Common myeloid progenitor, CD34-positive (primary cell): ENCODE data around the gene PIP4K2B. TPM values are rescaled to one million over a fixed set of nuclear protein-coding genes. Genes with fewer than 3 reads are reported as not detected.
A peak's percentile ranks its signal among the peaks of the same experiment; 100 is the strongest.

Experiments
- CTCF ChIA-PET: fragments of 350-600 bp; sonication (Branson Sonifier 250); formaldehyde crosslinking; loops from one replicate; lab custom pipeline; 2021; ENCODE audit warnings: antibody characterized with exemption; lab: Charles Lee
- POLR2A ChIA-PET: fragments of 350-600 bp; sonication (Branson Sonifier 250); formaldehyde crosslinking; loops from one replicate; lab custom pipeline; 2021; ENCODE audit warnings: antibody characterized with exemption; lab: Charles Lee
- DNase-seq, 3 donors: peaks; one replicate each; pipeline versions ENCODE4 v3.0.0 to v3.0.0-alpha.2; 2013
- H3K27ac ChIP-seq, 2 experiments: 1 replicate in 1 of 2; 2 replicates in 1 of 2; pipeline ENCODE4 v1.7.0; 2013; ENCODE audit warnings: inconsistent platforms in 2 of 2, low read length in 2 of 2, mild to moderate bottlenecking in 2 of 2, low read depth in 1 of 2, moderate library complexity in 1 of 2; ENCODE audit not compliant: severe bottlenecking in 2 of 2, insufficient read depth in 1 of 2, poor library complexity in 1 of 2
- H3K27me3 ChIP-seq, 5 experiments: replicated peaks in 2 of 5; 1 replicate in 3 of 5; 2 replicates in 2 of 5; pipeline versions ENCODE4 v1.6.1 to v1.7.0; 2013; ENCODE audit warnings: low read length in 4 of 5, mild to moderate bottlenecking in 2 of 5, moderate library complexity in 2 of 5, inconsistent platforms in 1 of 5; ENCODE audit not compliant: insufficient read depth in 5 of 5, control insufficient read depth in 4 of 5
- H3K36me3 ChIP-seq, 4 experiments: 1 replicate in 2 of 4; 2 replicates in 2 of 4; pipeline versions ENCODE4 v1.6.1 to v1.7.0; 2013; ENCODE audit warnings: low read length in 3 of 4, control low read depth in 1 of 4, mild to moderate bottlenecking in 1 of 4; ENCODE audit not compliant: control insufficient read depth in 4 of 4, insufficient read depth in 4 of 4
- H3K4me1 ChIP-seq, 4 experiments: 1 replicate in 3 of 4; 2 replicates in 1 of 4; pipeline versions ENCODE4 v1.6.1 to v1.7.1; 2013; ENCODE audit warnings: low read length in 3 of 4, mild to moderate bottlenecking in 3 of 4, control low read depth in 1 of 4, inconsistent platforms in 1 of 4, moderate library complexity in 1 of 4; ENCODE audit not compliant: control insufficient read depth in 4 of 4, insufficient read depth in 4 of 4; ENCODE audit errors: control extremely low read depth in 1 of 4
- H3K4me3 ChIP-seq, 7 experiments: 1 replicate in 4 of 7; 2 replicates in 3 of 7; pipeline versions ENCODE4 v1.5.1 to v1.7.0; 2013; ENCODE audit warnings: mild to moderate bottlenecking in 7 of 7, low read length in 6 of 7, moderate library complexity in 6 of 7, inconsistent platforms in 2 of 7, low read depth in 2 of 7, control low read depth in 1 of 7; ENCODE audit not compliant: insufficient read depth in 4 of 7, control insufficient read depth in 1 of 7; ENCODE audit errors: extremely low read depth in 1 of 7
- H3K9me3 ChIP-seq, 5 experiments: 1 replicate in 4 of 5; 2 replicates in 1 of 5; pipeline versions ENCODE4 v1.6.1 to v1.7.1; 2013; ENCODE audit warnings: low read length in 4 of 5, mild to moderate bottlenecking in 2 of 5, inconsistent platforms in 1 of 5, low read depth in 1 of 5, moderate library complexity in 1 of 5; ENCODE audit not compliant: control insufficient read depth in 4 of 5, insufficient read depth in 2 of 5; ENCODE audit errors: control extremely low read depth in 1 of 5
- WGBS: methylation state at CpG from one replicate; pipeline ENCODE4 v1.1.5; 2013; ENCODE audit not compliant: insufficient coverage; 5-methylcytosine and 5-hydroxymethylcytosine counted together
- polyA plus RNA-seq: library from polyadenylated mRNA; unstranded; fragments of 120-200 nt; gene quantifications from one replicate; pipeline ENCODE4 v1.2.1, GENCODE V29; 2013

Gene PIP4K2B
- polyA plus RNA-seq, result 40.8 TPM

- POLR2A ChIA-PET, result interaction anchor here (0.5 to 1.5 kb wide), 4 partner anchors 45 to 68 kb away, joined by 3 to 5 read pairs (median 4); partner anchors contain the start of genes PSMB3 and RPL23
- peak within 1 kb of the TSS; percentile 72 to 91 (median 83) for H3K4me3 ChIP-seq
Measured at GRCh38 chr17:38799501-38800236, at the start of gene PIP4K2B. Gene PIP4K2B, minus strand, starts transcription at chr17:38799556. Its CDS starts 132 bp downstream, at chr17:38799424.

DNA sequence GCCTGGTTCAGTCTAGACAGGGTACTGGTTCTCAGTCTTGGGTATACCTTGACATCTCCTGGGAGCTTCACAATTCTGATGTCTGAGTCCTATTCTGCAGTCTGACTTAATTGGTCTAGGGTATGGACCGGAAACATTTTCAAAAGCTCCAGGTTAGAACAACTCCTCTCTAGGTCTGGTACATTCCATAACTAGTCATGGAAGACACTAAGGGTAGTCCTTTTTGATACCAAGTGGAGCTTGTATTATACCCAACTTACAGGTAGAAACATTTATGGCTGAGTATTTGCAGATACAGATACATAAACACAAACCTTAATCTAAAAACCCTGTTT, 49.2 kb upstream of the PIP4K2B start:
- DNase-seq, result no peak
- H3K4me1 ChIP-seq, result peaks cover 19 to 25% (median 22%) of the 10 kb centered on the region in 4 experiments

More at GRCh38 chr17:38799501-38800236, at the start of gene PIP4K2B:
- no peaks in the 10 kb centered on the region for H3K9me3 ChIP-seq
- DNase-seq, result peak; percentile 95 to 98 (median 98)
- 0% methylated on average over 29 of the region's 76 CpGs for WGBS
- no peaks in the 10 kb centered on the region for H3K27me3 ChIP-seq
- peaks cover 7 to 50% (median 39%) of the 10 kb centered on the region in 4 experiments for H3K36me3 ChIP-seq
- H3K4me1 ChIP-seq, result peaks cover 16 to 30% (median 28%) of the 10 kb centered on the region in 4 experiments
- CTCF ChIA-PET, result interaction anchor here (0.5 kb wide), 1 partner anchor 456 kb away, joined by 3 read pairs; no protein-coding TSS in a partner anchor
- peak within 1 kb of the TSS; percentile 78 to 87 for H3K27ac ChIP-seq

DNA sequence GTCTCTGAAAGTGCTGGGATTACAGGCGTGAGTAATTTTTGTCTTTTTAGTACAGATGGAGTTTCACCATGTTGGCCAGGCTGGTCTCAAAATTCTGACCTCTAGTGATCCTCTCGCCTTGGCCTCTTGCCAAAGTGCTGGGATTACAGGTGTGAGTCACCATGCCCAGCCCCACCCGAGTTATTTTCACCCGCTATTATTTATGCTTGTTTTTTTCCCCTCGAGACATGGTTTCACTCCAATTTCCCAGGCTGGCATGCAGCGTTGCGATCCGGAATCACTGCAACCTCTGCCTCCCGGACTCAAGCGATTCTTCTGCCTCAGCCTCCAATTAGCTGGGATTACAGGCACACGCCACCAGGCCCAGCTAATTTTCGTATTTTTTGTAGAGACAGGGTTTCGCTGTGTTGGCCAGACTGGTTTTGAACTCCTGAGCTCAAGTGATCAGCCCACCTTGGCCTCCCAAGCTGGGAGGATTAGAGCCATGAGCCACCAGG, 45.0 kb upstream of the PIP4K2B start:
- ChIA-PET CTCF (no interaction called here), POLR2A (interaction anchor here (0.6 to 1.2 kb wide), 3 partner anchors 10 to 76 kb away, joined by 3 to 5 read pairs (median 4); partner anchors contain the start of gene RPL23)
- 92% methylated on average over 12 of the region's 13 CpGs for WGBS
- Histone ChIP-seq H3K36me3 (peaks cover 8 to 24% (median 19%) of the 10 kb centered on the region in 4 experiments), H3K27me3 (no peaks in the 10 kb centered on the region), H3K4me3 (no peak overlapping the region), H3K4me1 (peaks cover 0 to 2% (median 0%) of the 10 kb centered on the region in 4 experiments), H3K9me3 (no peaks in the 10 kb centered on the region), H3K27ac (no peak overlapping the region)
- no peak for DNase-seq

More for the DNA sequence above, 49.2 kb upstream of the PIP4K2B start:
- ChIA-PET POLR2A (interaction anchor here (0.6 kb wide), 1 partner anchor 487 kb away, joined by 3 read pairs; no protein-coding TSS in a partner anchor), CTCF (no interaction called here)
- H3K4me3 ChIP-seq, result no peak overlapping the region
- H3K36me3 ChIP-seq, result peaks cover 21 to 58% (median 42%) of the 10 kb centered on the region in 4 experiments
- no peaks in the 10 kb centered on the region for H3K27me3 ChIP-seq
- H3K9me3 ChIP-seq, result no peaks in the 10 kb centered on the region
- 100% methylated on average over 1 of the region's 1 CpG for WGBS
- no peak overlapping the region for H3K27ac ChIP-seq

DNA sequence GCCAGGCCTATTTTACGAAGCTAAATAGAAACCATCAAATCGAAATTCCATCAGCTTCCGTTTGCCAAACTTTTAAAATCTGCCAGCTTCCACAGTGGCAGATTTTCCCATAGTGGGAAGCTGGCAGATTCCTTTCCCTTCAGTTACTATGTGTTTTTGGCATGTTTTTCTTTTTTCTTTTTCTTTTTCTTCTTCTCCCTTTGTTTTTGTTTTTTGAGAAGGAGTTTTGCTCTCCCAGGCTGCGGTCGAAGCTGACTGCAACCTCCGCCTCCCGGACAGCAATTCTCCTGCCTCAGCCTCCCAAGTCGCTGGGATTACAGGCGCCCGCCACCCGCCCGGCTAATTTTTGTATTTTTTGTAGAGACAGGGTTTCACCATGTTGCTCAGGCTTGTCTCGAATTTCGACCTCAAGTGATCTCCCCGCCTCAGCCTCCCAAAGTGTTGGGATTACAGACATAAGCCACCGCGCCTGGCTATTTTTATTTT, 26.4 kb upstream of the PIP4K2B start:
- Histone ChIP-seq H3K9me3 (no peaks in the 10 kb centered on the region), H3K27me3 (no peaks in the 10 kb centered on the region), H3K36me3 (peaks cover 1 to 10% (median 4%) of the 10 kb centered on the region in 4 experiments), H3K4me3 (peak overlapping the region; percentile 64 to 99 (median 90)), H3K27ac (peak overlapping the region; percentile 99 to 100), H3K4me1 (peaks cover 0 to 21% (median 16%) of the 10 kb centered on the region in 4 experiments)
- 97% methylated on average over 9 of the region's 17 CpGs for WGBS
- POLR2A ChIA-PET, result interaction anchor here (1.3 kb wide), 1 partner anchor 28 kb away, joined by 9 read pairs; the partner anchor contains the start of gene RPL23
- CTCF ChIA-PET, result interaction anchor here (1.1 kb wide), 1 partner anchor 47 kb away, joined by 5 read pairs; no protein-coding TSS in a partner anchor
- no peak for DNase-seq

- DNase-seq, result peak; percentile 97 to 99 (median 98)
- Histone ChIP-seq H3K4me1 (peaks cover 0 to 21% (median 16%) of the 10 kb centered on the region in 4 experiments), H3K27ac (peak within 1 kb of the TSS; percentile 99 to 100), H3K27me3 (no peaks in the 10 kb centered on the region), H3K9me3 (no peaks in the 10 kb centered on the region), H3K36me3 (peaks cover 2 to 17% (median 11%) of the 10 kb centered on the region in 4 experiments), H3K4me3 (peak within 1 kb of the TSS; percentile 64 to 99 (median 90))
- ChIA-PET CTCF (interaction anchor here (1.1 kb wide), 1 partner anchor 47 kb away, joined by 5 read pairs; no protein-coding TSS in a partner anchor), POLR2A (interaction anchor here (0.6 to 1.3 kb wide), 3 partner anchors 16 to 62 kb away, joined by 3 to 9 read pairs (median 6); partner anchors contain the start of gene RPL23)
- 1% methylated on average over 51 of the region's 55 CpGs for WGBS
Measured at GRCh38 chr17:38824899-38825761, 25.8 kb upstream of the PIP4K2B start, which contains the start of gene CWC25. Gene CWC25, minus strand, starts transcription at chr17:38825321. Its CDS starts 138 bp downstream, at chr17:38825183.

DNA sequence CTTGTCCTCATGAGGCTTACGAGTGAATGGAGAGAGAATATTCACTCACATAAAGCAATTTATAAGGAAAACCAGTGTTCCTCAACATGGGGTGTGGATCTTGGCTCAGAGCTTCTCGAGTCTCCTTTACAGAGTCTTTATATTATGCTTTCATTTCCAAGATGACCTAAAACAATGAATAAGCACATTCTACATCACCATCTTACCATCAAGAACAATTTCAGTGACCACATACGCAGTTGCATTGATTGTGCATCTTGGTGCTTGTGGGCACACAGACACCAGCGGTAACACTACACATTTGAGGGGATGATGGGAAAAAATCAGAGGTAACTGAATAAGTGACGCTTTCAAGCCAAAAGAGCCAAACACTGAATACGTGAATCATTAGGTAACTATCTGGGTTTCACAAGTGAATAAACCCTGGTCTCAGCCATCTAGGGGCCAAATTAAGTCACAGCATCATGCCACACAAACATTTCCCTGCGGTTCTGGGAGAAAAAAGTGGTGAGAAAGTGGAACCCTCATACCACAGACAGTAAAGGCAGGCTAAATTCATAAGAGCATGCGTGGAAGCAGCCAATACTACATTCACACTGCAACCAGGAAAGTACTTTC, 16.3 kb upstream of the PIP4K2B start:
- Histone ChIP-seq H3K4me1 (no peaks in the 10 kb centered on the region), H3K36me3 (peaks cover 8 to 55% (median 26%) of the 10 kb centered on the region in 4 experiments), H3K9me3 (no peaks in the 10 kb centered on the region), H3K4me3 (no peak overlapping the region), H3K27ac (no peak overlapping the region), H3K27me3 (no peaks in the 10 kb centered on the region)
- ChIA-PET POLR2A (no interaction called here), CTCF (interaction anchor here (0.8 kb wide), 1 partner anchor 9 kb away, joined by 3 read pairs; no protein-coding TSS in a partner anchor)
- WGBS, result 100% methylated on average over 3 of the region's 8 CpGs
- peak; percentile 44 to 72 (median 70) for DNase-seq
